ENCODE data around the gene ACSL5.
"Not testable (repeated sequence)": the region's sequence is repeated elsewhere in the genome, so short reads cannot be mapped to it uniquely, and the experiment has no call there.

The ACSL5 gene

DNA sequence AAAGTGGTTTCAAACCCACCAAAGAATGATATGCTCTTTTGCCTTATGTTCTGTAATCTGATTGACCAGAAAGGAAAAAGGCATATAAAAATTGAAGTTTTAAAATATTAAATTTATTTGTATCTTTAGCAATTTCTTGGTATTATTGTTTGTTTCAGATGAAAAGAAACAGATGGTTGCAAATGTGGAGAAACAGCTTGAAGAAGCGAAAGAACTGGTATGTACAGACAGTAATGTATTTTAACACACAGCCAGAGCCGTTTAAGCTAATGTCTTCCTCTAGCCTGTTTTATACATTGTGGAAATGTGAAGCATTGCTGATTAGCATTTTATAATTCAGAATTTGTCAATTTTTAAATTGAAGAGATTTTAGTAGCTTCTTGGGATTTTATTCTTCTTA lies 86.5 kb downstream of the ACSL5 start:
- TF ChIP-seq, protein P1, sequence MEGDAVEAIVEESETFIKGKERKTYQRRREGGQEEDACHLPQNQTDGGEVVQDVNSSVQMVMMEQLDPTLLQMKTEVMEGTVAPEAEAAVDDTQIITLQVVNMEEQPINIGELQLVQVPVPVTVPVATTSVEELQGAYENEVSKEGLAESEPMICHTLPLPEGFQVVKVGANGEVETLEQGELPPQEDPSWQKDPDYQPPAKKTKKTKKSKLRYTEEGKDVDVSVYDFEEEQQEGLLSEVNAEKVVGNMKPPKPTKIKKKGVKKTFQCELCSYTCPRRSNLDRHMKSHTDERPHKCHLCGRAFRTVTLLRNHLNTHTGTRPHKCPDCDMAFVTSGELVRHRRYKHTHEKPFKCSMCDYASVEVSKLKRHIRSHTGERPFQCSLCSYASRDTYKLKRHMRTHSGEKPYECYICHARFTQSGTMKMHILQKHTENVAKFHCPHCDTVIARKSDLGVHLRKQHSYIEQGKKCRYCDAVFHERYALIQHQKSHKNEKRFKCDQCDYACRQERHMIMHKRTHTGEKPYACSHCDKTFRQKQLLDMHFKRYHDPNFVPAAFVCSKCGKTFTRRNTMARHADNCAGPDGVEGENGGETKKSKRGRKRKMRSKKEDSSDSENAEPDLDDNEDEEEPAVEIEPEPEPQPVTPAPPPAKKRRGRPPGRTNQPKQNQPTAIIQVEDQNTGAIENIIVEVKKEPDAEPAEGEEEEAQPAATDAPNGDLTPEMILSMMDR (IDR thresholded peaks at IDR 0.05; ENCODE audit: borderline replicate concordance, insufficient read depth, low read depth, low read length), result no peak
- no peak overlapping the region for H3K4me3 ChIP-seq (ENCODE audit: low read depth, low read length)

DNA sequence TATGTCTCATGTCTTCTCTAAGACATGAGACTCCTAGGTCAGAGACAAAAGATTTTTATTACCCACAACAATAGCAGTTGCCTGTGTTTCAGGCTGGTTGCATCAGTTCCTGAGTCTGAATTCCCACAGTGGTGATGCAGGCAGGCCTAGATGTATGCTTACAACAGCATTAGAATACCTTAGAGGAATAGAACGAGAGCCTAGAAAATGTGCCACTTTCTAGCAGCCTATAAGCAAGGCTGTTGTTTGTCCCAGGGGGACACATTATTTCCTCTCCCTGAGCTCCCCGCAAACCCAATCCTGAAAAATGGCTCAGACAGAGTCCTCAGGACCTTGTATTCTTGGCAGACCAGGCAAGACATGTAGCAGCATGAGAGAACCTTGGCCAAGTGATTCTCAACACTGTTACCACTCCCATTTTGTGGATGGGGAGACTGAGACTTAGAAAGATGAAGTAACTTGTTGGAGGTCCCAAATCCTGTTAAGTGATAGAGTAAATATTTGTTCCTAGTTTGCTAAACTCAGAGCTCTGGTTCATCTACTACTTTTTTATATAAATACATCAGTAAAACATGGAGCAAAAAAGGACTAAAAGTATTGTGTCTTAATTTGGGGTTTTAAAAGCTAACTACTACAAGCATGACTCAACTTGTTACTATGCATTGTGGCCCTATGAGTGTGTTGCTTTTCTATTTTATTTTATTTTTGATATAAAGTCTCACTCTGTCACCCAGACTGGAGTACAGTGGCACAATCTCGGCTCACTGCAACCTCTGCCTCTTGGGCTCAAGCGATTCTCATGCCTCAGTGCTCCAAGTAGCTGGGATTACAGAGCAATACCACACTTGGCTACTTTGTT lies 87.3 kb downstream of the ACSL5 start:
- no peak overlapping the region for H3K4me3 ChIP-seq (ENCODE audit: low read depth, low read length)
- TF ChIP-seq, protein P1 (IDR thresholded peaks at IDR 0.05; ENCODE audit: borderline replicate concordance, insufficient read depth, low read depth, low read length), result no peak

DNA sequence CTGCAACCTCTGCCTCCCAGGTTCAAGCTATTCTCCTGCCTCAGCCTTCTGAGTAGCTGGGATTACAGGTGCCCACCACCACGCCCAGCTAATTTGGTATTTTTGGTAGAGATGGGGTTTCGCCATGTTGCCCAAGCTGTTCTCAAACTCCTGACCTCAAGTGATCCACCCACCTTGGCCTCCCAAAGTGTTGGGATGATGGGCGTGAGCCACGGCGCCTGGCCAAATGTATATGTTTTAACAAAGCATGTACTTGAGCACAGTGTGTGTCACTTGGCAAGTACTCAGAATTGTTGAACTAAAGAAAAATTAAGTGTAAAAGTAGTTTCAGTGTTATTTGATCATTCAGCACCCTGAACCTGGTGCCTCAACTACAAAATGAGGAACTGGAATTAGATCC lies 90.2 kb downstream of the ACSL5 start:
- H3K4me3 ChIP-seq (ENCODE audit: low read depth, low read length), result not testable (repeated sequence)

DNA sequence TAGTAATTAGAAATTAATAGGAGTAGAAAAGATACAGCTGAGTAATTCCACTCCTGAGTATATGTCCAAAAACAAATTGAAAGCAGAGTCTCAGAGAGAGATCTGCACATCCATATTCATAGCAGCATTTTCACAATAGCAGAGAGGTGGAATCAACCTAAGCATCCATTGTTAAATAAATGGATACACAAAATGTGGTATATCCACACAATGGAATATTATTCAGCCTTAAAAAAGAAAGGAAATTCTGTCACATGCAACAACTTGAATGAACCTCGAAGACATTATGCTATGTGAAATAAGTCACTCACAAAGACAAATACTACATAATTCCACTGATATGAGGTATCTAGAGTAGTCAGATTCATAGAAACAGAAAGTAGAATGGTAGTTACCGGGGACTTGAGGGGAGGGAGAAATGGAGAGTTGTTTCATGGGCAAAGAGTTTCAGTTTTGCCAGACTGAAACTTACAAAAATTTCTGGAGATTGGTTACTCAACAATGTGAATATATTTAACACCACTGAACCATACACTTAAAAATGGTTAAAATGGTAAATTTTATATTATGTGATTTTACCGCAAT lies 91.5 kb downstream of the ACSL5 start:
- TF ChIP-seq, protein P1 (IDR thresholded peaks at IDR 0.05; ENCODE audit: borderline replicate concordance, insufficient read depth, low read depth, low read length), result no peak
- H3K4me3 ChIP-seq (ENCODE audit: low read depth, low read length), result no peak overlapping the region

DNA sequence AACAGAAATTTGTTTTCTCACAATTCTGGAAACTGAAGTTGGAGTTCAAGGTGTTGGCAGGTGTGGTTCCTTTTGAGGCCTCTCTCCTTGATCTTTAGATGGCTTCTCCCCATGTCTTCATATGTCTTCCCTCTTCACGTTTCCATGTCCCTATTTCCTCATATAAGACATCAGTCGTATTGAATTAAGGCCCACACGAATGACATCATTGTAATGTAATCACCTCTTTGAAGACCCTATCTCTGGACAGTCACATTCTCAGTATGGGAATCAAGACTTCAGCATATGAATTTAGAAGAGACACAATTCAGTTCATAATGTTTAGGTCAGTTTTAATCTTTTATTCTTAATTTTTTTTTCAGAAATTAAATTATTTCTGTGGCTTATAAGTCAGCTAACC lies 92.9 kb downstream of the ACSL5 start:
- no peak overlapping the region for H3K4me3 ChIP-seq (ENCODE audit: low read depth, low read length)
- TF ChIP-seq, protein P1 (IDR thresholded peaks at IDR 0.05; ENCODE audit: borderline replicate concordance, insufficient read depth, low read depth, low read length), result no peak

DNA sequence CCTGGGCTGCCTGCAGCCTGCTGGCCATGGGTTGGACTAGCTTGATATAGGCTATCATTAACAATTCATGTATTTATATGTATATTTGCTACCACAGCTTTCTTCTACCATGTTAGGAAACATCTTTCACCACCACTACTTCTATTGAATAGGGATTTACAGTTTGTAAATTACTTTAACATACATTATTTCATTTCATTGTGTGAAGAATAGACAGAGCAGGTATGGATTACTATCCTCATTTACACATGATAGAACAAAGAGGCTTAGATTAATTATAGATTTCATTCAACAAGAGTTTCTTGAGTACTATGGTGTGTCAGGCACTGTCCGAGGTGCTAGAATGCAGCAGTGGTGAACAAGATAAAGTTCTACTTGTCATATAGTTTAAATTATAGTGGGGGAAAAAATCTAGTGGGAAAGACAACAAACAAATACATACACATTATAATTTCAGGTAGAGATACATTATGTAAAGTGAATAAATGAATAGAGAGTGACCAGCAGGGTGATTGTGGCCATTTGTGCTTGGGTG lies 93.7 kb downstream of the ACSL5 start:
- TF ChIP-seq, protein P1 (IDR thresholded peaks at IDR 0.05; ENCODE audit: borderline replicate concordance, insufficient read depth, low read depth, low read length), result no peak
- no peak overlapping the region for H3K4me3 ChIP-seq (ENCODE audit: low read depth, low read length)

DNA sequence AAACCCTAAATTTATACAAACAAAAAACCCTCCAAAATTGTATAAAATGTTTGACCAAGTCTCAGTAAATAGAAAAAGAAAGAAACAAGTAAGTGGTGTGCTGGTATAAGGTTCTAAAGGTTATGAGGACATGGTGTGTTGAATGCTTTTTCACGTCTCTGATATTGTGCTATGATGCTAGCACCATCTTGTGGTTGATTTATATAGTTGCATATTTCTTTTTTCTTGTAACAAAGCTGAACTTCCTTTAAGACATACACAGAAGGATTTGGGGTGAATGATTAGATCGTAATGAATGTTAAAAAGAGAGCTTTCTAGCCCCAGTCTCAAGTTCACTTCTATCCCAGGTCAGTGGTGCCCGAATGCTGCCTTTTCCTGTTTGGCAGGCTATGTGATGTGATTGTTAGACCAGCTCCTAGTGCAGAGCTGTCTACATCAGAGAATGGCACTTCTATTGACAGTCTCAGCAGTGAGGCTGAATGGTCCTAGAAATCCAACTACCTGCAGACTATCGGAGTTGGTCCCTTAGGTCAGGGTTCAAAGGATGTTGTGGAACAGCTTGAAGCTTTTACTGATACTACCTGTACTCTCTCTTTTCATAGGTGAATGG lies 98.1 kb downstream of the ACSL5 start:
- H3K4me3 ChIP-seq (ENCODE audit: low read depth, low read length), result no peak overlapping the region
- TF ChIP-seq, protein P1 (IDR thresholded peaks at IDR 0.05; ENCODE audit: borderline replicate concordance, insufficient read depth, low read depth, low read length), result peak; percentile 48; the same call in 1 of the 2 replicates
